ENCODE results near the gene HMCN1.

HMCN1 gene

DNA sequence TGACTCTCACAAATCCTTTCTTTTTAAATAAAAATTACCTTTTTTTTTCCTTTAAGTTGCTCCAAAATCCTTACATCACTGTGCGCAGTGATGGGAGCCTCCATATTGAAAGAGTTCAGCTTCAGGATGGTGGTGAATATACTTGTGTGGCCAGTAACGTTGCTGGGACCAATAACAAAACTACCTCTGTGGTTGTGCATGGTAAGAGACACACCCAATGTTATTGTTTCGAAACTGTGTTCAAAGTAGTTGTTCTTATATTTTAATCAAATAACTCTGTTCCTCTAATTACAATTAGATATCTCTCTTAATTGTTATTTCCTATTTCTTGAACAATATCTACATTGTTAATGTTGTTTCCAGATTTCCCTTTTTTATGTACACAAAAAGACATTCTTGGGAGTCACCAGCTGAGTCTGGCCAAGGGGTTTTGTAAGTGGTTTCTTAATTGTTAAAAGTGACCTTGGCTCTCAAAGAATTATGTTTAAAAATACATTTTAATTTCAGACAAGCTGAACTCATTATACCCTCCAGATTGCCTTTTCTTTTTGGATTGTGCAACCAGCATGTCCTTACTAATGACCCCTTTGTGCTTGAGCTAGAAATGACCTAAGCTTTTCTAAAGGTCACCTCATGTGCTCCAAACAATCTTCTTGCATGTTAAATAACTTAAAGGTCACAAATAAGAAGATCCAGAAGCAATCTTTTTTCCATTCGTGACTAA is 250.1 kb downstream of the HMCN1 start:
- DNase-seq (ENCODE audit: extremely low read depth, low read depth), result peak; percentile 82

DNA sequence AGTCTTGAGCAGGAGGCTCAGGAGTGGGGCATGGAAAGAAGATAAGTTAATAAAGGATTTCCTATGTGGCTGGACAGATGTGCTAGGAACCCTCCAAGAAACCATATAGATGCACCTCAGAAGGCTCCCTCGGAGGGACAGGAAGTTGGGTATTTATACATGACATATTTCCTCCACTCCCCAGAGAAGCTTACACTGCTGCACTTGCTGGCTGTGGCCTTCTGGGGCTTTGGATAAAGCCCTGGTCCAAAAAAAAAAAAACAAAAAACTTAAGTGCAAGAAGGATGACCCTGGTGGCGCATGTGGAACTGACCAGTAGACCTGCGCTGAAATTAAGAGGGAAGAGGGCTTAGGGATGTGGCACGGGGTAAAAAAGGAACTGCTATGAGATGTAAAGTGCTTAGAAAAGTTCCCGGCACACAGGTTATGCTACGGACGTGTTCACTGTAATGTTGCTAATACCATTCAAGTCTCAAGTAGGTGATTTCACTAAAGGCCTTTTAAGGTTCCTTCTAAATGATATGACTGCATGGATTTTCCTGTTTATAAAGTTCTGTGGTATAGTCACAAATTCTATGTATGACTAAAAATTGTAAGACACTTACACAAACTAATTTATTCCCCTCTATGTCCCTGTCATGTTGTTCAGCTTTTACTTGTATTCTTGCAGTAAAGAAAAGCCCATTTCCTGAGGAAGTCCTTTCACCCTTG is 253.6 kb downstream of the HMCN1 start:
- TF ChIP-seq, protein P1, sequence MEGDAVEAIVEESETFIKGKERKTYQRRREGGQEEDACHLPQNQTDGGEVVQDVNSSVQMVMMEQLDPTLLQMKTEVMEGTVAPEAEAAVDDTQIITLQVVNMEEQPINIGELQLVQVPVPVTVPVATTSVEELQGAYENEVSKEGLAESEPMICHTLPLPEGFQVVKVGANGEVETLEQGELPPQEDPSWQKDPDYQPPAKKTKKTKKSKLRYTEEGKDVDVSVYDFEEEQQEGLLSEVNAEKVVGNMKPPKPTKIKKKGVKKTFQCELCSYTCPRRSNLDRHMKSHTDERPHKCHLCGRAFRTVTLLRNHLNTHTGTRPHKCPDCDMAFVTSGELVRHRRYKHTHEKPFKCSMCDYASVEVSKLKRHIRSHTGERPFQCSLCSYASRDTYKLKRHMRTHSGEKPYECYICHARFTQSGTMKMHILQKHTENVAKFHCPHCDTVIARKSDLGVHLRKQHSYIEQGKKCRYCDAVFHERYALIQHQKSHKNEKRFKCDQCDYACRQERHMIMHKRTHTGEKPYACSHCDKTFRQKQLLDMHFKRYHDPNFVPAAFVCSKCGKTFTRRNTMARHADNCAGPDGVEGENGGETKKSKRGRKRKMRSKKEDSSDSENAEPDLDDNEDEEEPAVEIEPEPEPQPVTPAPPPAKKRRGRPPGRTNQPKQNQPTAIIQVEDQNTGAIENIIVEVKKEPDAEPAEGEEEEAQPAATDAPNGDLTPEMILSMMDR (IDR thresholded peaks at IDR 0.05; ENCODE audit: low read depth, low read length), result no peak
- no peak for DNase-seq (ENCODE audit: extremely low read depth, low read depth)

More for the DNA sequence above, 250.1 kb downstream of the HMCN1 start:
- TF ChIP-seq, protein P1 (IDR thresholded peaks at IDR 0.05; ENCODE audit: low read depth, low read length), result no peak

DNA sequence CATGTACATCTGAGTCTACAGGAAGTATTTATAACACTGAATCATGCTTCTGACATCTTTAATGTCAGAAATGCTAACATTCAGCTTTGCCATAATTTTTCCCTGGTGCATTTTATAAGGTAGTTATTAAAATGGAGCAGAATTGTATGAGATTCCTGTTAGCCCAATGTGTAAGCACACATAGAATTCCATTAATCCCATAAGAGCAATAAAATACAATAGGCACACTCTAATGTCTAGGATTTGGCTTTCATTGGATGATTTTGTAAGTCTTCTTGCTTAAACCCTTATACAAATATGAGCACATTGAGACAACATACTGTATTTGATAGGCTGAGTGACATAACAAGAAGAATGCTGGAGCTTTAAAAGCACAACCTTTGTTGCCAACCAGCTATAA is 256.4 kb downstream of the HMCN1 start:
- TF ChIP-seq, protein P1 (IDR thresholded peaks at IDR 0.05; ENCODE audit: low read depth, low read length), result no peak
- no peak for DNase-seq (ENCODE audit: extremely low read depth, low read depth)

DNA sequence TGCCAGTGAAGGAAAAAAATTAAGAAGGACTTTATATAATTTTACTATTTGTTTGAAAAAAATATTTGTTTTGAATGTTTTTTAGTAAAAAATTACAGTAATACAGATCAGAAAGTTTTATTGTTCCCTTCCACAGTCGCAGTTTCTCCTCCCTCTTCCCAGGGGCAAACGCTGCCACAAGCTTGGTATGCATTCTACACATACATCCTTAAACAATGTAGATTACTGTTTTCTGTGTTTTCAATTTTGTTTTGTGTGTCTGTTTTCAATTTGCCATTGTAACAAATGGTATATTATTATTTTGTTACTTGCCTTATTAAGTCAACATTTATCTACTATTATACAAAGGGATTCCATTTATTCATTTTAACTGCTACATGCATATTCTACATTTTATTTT is 257.1 kb downstream of the HMCN1 start:
- no peak for DNase-seq (ENCODE audit: extremely low read depth, low read depth)
- TF ChIP-seq, protein P1 (IDR thresholded peaks at IDR 0.05; ENCODE audit: low read depth, low read length), result no peak

DNA sequence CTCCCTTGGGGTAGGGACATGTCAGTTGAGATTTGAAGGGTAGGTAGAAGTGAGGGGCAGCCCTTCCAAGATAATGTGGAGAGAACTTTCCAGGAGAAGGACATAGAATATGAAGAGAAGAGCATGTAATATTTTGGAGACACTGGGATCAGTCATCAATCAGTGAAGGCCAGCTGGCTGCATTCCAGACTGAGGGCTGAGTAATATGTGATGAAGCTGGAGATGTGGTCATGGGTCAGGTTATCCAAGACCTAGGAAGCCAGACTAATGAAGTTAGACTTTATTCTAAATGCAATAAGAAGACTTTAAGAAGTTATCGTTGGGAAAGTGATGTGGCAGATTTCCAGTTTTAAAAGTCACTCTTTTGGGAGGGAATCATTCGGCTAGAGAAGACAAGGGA is 262.0 kb downstream of the HMCN1 start:
- TF ChIP-seq, protein P1 (IDR thresholded peaks at IDR 0.05; ENCODE audit: low read depth, low read length), result no peak

DNA sequence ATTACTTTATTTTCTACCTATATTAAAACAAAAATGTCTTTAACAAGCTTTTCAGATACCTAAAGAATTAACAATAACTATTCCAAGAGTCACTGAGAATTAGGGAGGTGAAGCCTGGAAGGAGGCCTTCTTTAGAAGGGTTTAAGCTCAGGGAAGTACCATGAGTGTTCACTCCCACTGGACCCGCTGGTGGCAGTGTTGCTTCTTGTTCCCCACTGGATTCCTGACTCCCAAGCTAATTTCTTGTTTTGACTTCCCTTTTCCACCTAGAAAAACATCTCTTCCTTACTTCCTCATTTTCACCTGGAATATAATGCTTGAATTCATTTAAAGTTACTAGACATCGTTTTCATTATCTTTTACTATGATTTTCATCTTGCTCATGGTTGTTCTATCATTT is 264.2 kb downstream of the HMCN1 start:
- DNase-seq (ENCODE audit: extremely low read depth, low read depth), result no peak
- TF ChIP-seq, protein P1 (IDR thresholded peaks at IDR 0.05; ENCODE audit: low read depth, low read length), result no peak

More for the DNA sequence above, 262.0 kb downstream of the HMCN1 start:
- peak; percentile 25 for DNase-seq (ENCODE audit: extremely low read depth, low read depth)

DNA sequence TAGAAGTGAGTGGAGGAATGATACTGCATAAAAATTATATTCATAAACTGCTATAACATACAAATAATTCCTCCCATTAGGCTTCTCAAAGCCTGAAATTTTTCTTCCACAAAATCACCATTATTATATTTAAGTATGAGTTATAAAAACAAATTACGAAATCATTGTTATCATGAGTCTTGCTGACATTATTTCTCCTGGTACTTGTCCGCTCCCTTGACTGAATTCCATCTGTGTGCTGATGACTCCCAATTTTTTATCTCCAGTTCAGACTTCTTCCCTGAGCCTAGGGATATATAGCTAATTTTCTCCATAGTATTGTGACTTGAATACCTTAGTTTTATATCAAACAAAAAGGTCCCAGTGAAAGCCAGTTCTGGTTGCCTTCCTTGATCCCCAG is 268.2 kb downstream of the HMCN1 start:
- TF ChIP-seq, protein P1 (IDR thresholded peaks at IDR 0.05; ENCODE audit: low read depth, low read length), result no peak
- no peak for DNase-seq (ENCODE audit: extremely low read depth, low read depth)
